ENCODE measurements around the gene UBXN6.

The UBXN6 gene

GRCh38 chr19:4455719-4456475, 1.7 kb downstream of the UBXN6 start:
- DNase-seq (ENCODE audit: low read depth in 2 of 2), result no peak

- no peak for DNase-seq (ENCODE audit: low read depth in 2 of 2)
These were observed 2.6 kb downstream of the UBXN6 start for GRCh38 chr19:4454747-4455718.

GRCh38 chr19:4453232-4454179, 4.1 kb downstream of the UBXN6 start:
- no peak for DNase-seq (ENCODE audit: low read depth in 2 of 2)

- no peak for DNase-seq (ENCODE audit: low read depth in 2 of 2)
These were observed 5.2 kb downstream of the UBXN6 start for GRCh38 chr19:4452230-4452990.

GRCh38 chr19:4449639-4450028, 8.0 kb downstream of the UBXN6 start:
- DNase-seq (ENCODE audit: low read depth in 2 of 2), result no peak

GRCh38 chr19:4449022-4449638, 8.5 kb downstream of the UBXN6 start:
- no peak for DNase-seq (ENCODE audit: low read depth in 2 of 2)

GRCh38 chr19:4448147-4448985, 9.2 kb downstream of the UBXN6 start:
- DNase-seq (ENCODE audit: low read depth in 2 of 2), result no peak

GRCh38 chr19:4447327-4448146, 10.1 kb downstream of the UBXN6 start:
- no peak for DNase-seq (ENCODE audit: low read depth in 2 of 2)

GRCh38 chr19:4446704-4447200, 10.8 kb downstream of the UBXN6 start:
- DNase-seq (ENCODE audit: low read depth in 2 of 2), result no peak

GRCh38 chr19:4445963-4446703, 11.5 kb downstream of the UBXN6 start:
- DNase-seq (ENCODE audit: low read depth in 2 of 2), result no peak

- DNase-seq (ENCODE audit: low read depth in 2 of 2), result no peak
These were observed 12.5 kb downstream of the UBXN6 start for GRCh38 chr19:4444765-4445741.

GRCh38 chr19:4443966-4444764, 13.4 kb downstream of the UBXN6 start:
- no peak for DNase-seq (ENCODE audit: low read depth in 2 of 2)

GRCh38 chr19:4443188-4443587, 14.4 kb downstream of the UBXN6 start:
- DNase-seq (ENCODE audit: low read depth in 2 of 2), result no peak

- no peak for DNase-seq (ENCODE audit: low read depth in 2 of 2)
These were observed 14.8 kb downstream of the UBXN6 start for GRCh38 chr19:4442819-4443146.

- DNase-seq (ENCODE audit: low read depth in 2 of 2), result no peak
These were observed 15.4 kb downstream of the UBXN6 start for GRCh38 chr19:4441994-4442818.

Data from stimulated activated CD8-positive, alpha-beta memory T cell treated with anti-CD3 and anti-CD28 coated beads, Interleukin-2, amount 100 ng/mL, for 1 hour (primary cell).